Fibroblast of lung (primary cell): ENCODE data around the gene ZNF605.

ENCODE experiments used
- EZH2 ChIP-seq: IDR thresholded peaks from 2 replicates; pipeline ENCODE4 v1.5.1; 2012; ENCODE audit warnings: low read length, control low read depth, mild to moderate bottlenecking; ENCODE audit errors: missing control alignments
- TF ChIP-seq, protein P1 (sequence below), 2 donors: IDR thresholded peaks in 1 of 2; conservative IDR thresholded peaks in 1 of 2; 1 replicate in 1 of 2; 2 replicates in 1 of 2; pipeline ENCODE4 v1.5.1; 2011 to 2012; ENCODE audit warnings: low read length in 2 of 2, control low read depth in 1 of 2, inconsistent platforms in 1 of 2, low read depth in 1 of 2, mild to moderate bottlenecking in 1 of 2

DNA sequence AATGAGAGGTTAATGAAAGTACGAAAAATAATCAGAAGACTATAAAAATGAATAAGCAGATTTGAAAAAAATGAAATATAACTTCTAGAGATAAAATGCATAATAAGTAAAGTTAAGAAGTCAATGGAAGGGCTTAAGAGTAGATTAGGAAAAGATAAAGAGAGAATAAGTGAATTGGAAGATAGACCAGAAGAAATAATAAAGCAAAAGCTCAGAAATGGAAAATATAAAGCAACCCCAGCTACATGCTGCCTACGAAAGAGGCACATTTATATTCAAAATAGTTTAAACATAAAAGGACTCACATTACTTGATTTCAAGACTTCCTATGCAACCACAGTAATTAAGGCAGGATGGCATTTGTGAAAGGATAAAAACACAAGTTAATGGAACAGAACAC lies 19.9 kb downstream of the ZNF605 start:
- TF ChIP-seq, protein P1, sequence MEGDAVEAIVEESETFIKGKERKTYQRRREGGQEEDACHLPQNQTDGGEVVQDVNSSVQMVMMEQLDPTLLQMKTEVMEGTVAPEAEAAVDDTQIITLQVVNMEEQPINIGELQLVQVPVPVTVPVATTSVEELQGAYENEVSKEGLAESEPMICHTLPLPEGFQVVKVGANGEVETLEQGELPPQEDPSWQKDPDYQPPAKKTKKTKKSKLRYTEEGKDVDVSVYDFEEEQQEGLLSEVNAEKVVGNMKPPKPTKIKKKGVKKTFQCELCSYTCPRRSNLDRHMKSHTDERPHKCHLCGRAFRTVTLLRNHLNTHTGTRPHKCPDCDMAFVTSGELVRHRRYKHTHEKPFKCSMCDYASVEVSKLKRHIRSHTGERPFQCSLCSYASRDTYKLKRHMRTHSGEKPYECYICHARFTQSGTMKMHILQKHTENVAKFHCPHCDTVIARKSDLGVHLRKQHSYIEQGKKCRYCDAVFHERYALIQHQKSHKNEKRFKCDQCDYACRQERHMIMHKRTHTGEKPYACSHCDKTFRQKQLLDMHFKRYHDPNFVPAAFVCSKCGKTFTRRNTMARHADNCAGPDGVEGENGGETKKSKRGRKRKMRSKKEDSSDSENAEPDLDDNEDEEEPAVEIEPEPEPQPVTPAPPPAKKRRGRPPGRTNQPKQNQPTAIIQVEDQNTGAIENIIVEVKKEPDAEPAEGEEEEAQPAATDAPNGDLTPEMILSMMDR (conservative IDR thresholded peaks at IDR 0.05 in 1 of 2, IDR thresholded peaks at IDR 0.05 in 1 of 2; ENCODE audit: low read depth in 1 of 2, low read length in 2 of 2) = no peak
- no peak for TF ChIP-seq EZH2
